ENCODE results near the gene E2F6. TPM values are rescaled to one million over a fixed set of nuclear protein-coding genes. Genes with fewer than 3 reads are reported as not detected.

E2F6 gene
- polyA plus RNA-seq, 1 of the 3 experiments (the other 2 are of a cell fraction): 15.3 TPM

- TF ChIP-seq RAD21 (IDR thresholded peaks at IDR 0.05; ENCODE audit: low read length) (no peak), MEF2A (IDR thresholded peaks at IDR 0.05; ENCODE audit: borderline replicate concordance, low read depth) (no peak), RXRA (IDR thresholded peaks at IDR 0.05; ENCODE audit: borderline replicate concordance, low read depth) (no peak), SMC3 (IDR thresholded peaks at IDR 0.05; ENCODE audit: low read depth, low read length) (no peak), EP300 (IDR thresholded peaks at IDR 0.05; ENCODE audit: borderline replicate concordance in 1 of 2, low read depth in 1 of 2, low read length in 1 of 2) (no peak), RCOR1 (IDR thresholded peaks at IDR 0.05; ENCODE audit: low read length) (no peak), SIN3A (IDR thresholded peaks at IDR 0.05; ENCODE audit: borderline replicate concordance, low read depth, low read length) (no peak), NFIC (IDR thresholded peaks at IDR 0.05; ENCODE audit: borderline replicate concordance) (no peak), FOSL2 (IDR thresholded peaks at IDR 0.05; ENCODE audit: borderline replicate concordance, low read depth) (no peak), FOXM1 (IDR thresholded peaks at IDR 0.05; ENCODE audit: low read depth) (no peak), GATA2 (CRISPR knock-in tag; IDR thresholded peaks at IDR 0.05) (no peak), TEAD4 (IDR thresholded peaks at IDR 0.05; ENCODE audit: borderline replicate concordance, insufficient read depth) (no peak), RFX5 (IDR thresholded peaks at IDR 0.05; ENCODE audit: low read length) (no peak), MAX (IDR thresholded peaks at IDR 0.05; ENCODE audit: low read depth) (no peak), YY1 (IDR thresholded peaks at IDR 0.05; ENCODE audit: low read depth) (no peak), MXI1 (IDR thresholded peaks at IDR 0.05; ENCODE audit: low read depth, low read length) (no peak), TCF12 (IDR thresholded peaks at IDR 0.05) (no peak)
- TF ChIP-seq, protein P1, sequence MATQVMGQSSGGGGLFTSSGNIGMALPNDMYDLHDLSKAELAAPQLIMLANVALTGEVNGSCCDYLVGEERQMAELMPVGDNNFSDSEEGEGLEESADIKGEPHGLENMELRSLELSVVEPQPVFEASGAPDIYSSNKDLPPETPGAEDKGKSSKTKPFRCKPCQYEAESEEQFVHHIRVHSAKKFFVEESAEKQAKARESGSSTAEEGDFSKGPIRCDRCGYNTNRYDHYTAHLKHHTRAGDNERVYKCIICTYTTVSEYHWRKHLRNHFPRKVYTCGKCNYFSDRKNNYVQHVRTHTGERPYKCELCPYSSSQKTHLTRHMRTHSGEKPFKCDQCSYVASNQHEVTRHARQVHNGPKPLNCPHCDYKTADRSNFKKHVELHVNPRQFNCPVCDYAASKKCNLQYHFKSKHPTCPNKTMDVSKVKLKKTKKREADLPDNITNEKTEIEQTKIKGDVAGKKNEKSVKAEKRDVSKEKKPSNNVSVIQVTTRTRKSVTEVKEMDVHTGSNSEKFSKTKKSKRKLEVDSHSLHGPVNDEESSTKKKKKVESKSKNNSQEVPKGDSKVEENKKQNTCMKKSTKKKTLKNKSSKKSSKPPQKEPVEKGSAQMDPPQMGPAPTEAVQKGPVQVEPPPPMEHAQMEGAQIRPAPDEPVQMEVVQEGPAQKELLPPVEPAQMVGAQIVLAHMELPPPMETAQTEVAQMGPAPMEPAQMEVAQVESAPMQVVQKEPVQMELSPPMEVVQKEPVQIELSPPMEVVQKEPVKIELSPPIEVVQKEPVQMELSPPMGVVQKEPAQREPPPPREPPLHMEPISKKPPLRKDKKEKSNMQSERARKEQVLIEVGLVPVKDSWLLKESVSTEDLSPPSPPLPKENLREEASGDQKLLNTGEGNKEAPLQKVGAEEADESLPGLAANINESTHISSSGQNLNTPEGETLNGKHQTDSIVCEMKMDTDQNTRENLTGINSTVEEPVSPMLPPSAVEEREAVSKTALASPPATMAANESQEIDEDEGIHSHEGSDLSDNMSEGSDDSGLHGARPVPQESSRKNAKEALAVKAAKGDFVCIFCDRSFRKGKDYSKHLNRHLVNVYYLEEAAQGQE (IDR thresholded peaks at IDR 0.05; ENCODE audit: low read depth, low read length): no peak
- TF ChIP-seq, protein P2, sequence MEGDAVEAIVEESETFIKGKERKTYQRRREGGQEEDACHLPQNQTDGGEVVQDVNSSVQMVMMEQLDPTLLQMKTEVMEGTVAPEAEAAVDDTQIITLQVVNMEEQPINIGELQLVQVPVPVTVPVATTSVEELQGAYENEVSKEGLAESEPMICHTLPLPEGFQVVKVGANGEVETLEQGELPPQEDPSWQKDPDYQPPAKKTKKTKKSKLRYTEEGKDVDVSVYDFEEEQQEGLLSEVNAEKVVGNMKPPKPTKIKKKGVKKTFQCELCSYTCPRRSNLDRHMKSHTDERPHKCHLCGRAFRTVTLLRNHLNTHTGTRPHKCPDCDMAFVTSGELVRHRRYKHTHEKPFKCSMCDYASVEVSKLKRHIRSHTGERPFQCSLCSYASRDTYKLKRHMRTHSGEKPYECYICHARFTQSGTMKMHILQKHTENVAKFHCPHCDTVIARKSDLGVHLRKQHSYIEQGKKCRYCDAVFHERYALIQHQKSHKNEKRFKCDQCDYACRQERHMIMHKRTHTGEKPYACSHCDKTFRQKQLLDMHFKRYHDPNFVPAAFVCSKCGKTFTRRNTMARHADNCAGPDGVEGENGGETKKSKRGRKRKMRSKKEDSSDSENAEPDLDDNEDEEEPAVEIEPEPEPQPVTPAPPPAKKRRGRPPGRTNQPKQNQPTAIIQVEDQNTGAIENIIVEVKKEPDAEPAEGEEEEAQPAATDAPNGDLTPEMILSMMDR (IDR thresholded peaks at IDR 0.05): no peak
- Histone ChIP-seq H3K4me3 (ENCODE audit: low read depth in 2 of 2, low read length in 1 of 2) (no peak overlapping the region), H2AFZ (ENCODE audit: low read depth) (no peak overlapping the region), H3K27ac (ENCODE audit: low read depth in 2 of 2, low read length in 1 of 2) (no peak overlapping the region), H3K4me2 (no peak overlapping the region), H3K36me3 (replicated peaks in 1 of 2; ENCODE audit: control insufficient read depth in 1 of 2, insufficient read depth in 2 of 2, low read length in 1 of 2) (no peaks in the 10 kb centered on the region), H3F3A (replicated peaks; ENCODE audit: insufficient read depth) (no peaks in the 10 kb centered on the region), H3K79me2 (ENCODE audit: insufficient read depth) (no peaks in the 10 kb centered on the region), H3K27me3 (ENCODE audit: insufficient read depth) (no peaks in the 10 kb centered on the region), H4K20me1 (ENCODE audit: insufficient read depth) (no peaks in the 10 kb centered on the region), H3K9me2 (no peaks in the 10 kb centered on the region), H3K9ac (no peak overlapping the region), H3K9me3 (peaks cover 10% of the 10 kb centered on the region; the same call in 1 of the 2 replicates), H3K4me1 (ENCODE audit: control insufficient read depth in 1 of 2, insufficient read depth in 2 of 2, low read depth in 1 of 2, low read length in 1 of 2) (peaks cover 0 to 9% of the 10 kb centered on the region in 2 experiments; a peak in 1 of 4 replicates)
- 83% methylated on average over 12 of the region's 12 CpGs for WGBS (ENCODE audit: low lambda C conversion rate)
- no peak for DNase-seq
- POLR2A ChIA-PET: no interaction called here
- CTCF ChIA-PET: interaction anchor here (1.0 to 18.9 kb wide), 4 partner anchors 32 to 283 kb away, joined by 3 to 294 read pairs (median 84); a partner anchor contains a TSS
Observed at GRCh38 chr2:11414372-11415124, 51.4 kb downstream of the E2F6 start.

Data from SK-N-SH (cell line).